ENCODE results near the gene SDCCAG8. TPM values are rescaled to one million over a fixed set of nuclear protein-coding genes. Genes with fewer than 3 reads are reported as not detected.
A peak's percentile ranks its signal among the peaks of the same experiment; 100 is the strongest.

Gene SDCCAG8
- total and polyA plus RNA-seq, 2 experiments from 2014 or later, result 23.3 to 38.5 TPM

- no peak overlapping the region for H3K27ac ChIP-seq
- no peak overlapping the region for H3K4me3 ChIP-seq
- H3K27me3 ChIP-seq, result no peaks in the 10 kb centered on the region
- TF ChIP-seq CTCF (IDR thresholded peaks at IDR 0.05; ENCODE audit: low read depth, low read length), result no peak
- no peaks in the 10 kb centered on the region for H3K4me1 ChIP-seq (ENCODE audit: low read depth)
- no peaks in the 10 kb centered on the region for H3K9me3 ChIP-seq (ENCODE audit: low read depth)
- H3K36me3 ChIP-seq, result peaks cover 11% of the 10 kb centered on the region
- DNase-seq (ENCODE audit: low read depth in 1 of 2, low spot score in 1 of 2), result no peak
Observed at GRCh38 chr1:243218059-243218458, 37.8 kb upstream of the SDCCAG8 start.

DNA sequence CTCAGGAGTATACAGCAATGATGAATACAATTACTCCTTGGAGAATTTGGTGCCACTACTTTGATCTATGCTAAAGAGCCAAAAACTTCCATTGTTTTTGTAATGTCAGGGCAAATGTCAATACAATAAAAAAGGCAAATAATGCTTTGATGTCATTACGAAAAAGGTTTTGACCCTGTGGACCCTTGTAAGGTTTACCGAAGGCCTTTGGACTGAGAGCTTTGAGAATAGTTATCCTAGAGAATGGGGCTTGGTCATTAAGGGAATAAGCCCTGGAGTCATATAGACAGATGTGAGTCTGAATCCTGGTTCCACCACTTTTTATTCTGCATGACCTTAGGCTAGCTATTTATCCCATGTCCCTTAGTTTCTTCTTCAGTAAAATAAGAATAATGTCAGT is 28.2 kb upstream of the SDCCAG8 start:
- H3K4me1 ChIP-seq (ENCODE audit: low read depth), result peaks cover 7% of the 10 kb centered on the region
- H3K36me3 ChIP-seq, result peaks cover 5% of the 10 kb centered on the region
- H3K4me3 ChIP-seq, result no peak overlapping the region
- no peak for DNase-seq (ENCODE audit: low read depth in 1 of 2, low spot score in 1 of 2)
- no peaks in the 10 kb centered on the region for H3K27me3 ChIP-seq
- no peak for TF ChIP-seq CTCF (IDR thresholded peaks at IDR 0.05; ENCODE audit: low read depth, low read length)
- no peaks in the 10 kb centered on the region for H3K9me3 ChIP-seq (ENCODE audit: low read depth)
- H3K27ac ChIP-seq, result no peak overlapping the region

GRCh38 chr1:243229526-243229925 is 26.3 kb upstream of the SDCCAG8 start:
- H3K36me3 ChIP-seq, result peaks cover 2% of the 10 kb centered on the region
- H3K4me3 ChIP-seq, result no peak overlapping the region
- H3K27me3 ChIP-seq, result no peaks in the 10 kb centered on the region
- H3K27ac ChIP-seq, result no peak overlapping the region
- no peaks in the 10 kb centered on the region for H3K9me3 ChIP-seq (ENCODE audit: low read depth)
- no peak for TF ChIP-seq CTCF (IDR thresholded peaks at IDR 0.05; ENCODE audit: low read depth, low read length)
- H3K4me1 ChIP-seq (ENCODE audit: low read depth), result peaks cover 7% of the 10 kb centered on the region
- no peak for DNase-seq (ENCODE audit: low read depth in 1 of 2, low spot score in 1 of 2)

GRCh38 chr1:243230914-243231313 is 24.9 kb upstream of the SDCCAG8 start:
- Histone ChIP-seq H3K4me1 (ENCODE audit: low read depth) (no peaks in the 10 kb centered on the region), H3K36me3 (no peaks in the 10 kb centered on the region), H3K27ac (no peak overlapping the region), H3K27me3 (no peaks in the 10 kb centered on the region), H3K9me3 (ENCODE audit: low read depth) (no peaks in the 10 kb centered on the region), H3K4me3 (no peak overlapping the region)
- peak; percentile 28 for DNase-seq (ENCODE audit: low read depth in 1 of 2, low spot score in 1 of 2)
- no peak for TF ChIP-seq CTCF (IDR thresholded peaks at IDR 0.05; ENCODE audit: low read depth, low read length)

GRCh38 chr1:243233908-243234307 is 21.9 kb upstream of the SDCCAG8 start:
- H3K27me3 ChIP-seq, result no peaks in the 10 kb centered on the region
- peaks cover 2% of the 10 kb centered on the region for H3K4me1 ChIP-seq (ENCODE audit: low read depth)
- H3K9me3 ChIP-seq (ENCODE audit: low read depth), result no peaks in the 10 kb centered on the region
- TF ChIP-seq CTCF (IDR thresholded peaks at IDR 0.05; ENCODE audit: low read depth, low read length), result no peak
- no peak overlapping the region for H3K27ac ChIP-seq
- DNase-seq (ENCODE audit: low read depth in 1 of 2, low spot score in 1 of 2), result peak in 1 of 2 donors; percentile 79
- peaks cover 3% of the 10 kb centered on the region for H3K36me3 ChIP-seq
- H3K4me3 ChIP-seq, result no peak overlapping the region
